PFSK-1 (cell line): ENCODE results near the gene CCNG1.

Source experiments
- FOXP2 ChIP-seq: optimal IDR thresholded peaks from 2 replicates; pipeline ENCODE3; 2011; ENCODE audit warnings: borderline replicate concordance, control low read depth, inconsistent platforms; ENCODE audit not compliant: insufficient read depth; ENCODE audit errors: extremely low read length, extremely low read depth
- POLR2AphosphoS5 ChIP-seq: IDR thresholded peaks from 2 replicates; pipeline ENCODE4 v1.6.1; 2012; ENCODE audit warnings: low read depth, mild to moderate bottlenecking, control low read depth, low read length, moderate library complexity
- REST ChIP-seq, 2 experiments: IDR thresholded peaks; 2 replicates each; pipeline versions ENCODE4 v1.6.1 to v1.8.0; 2011 to 2012; ENCODE audit warnings: low read depth in 2 of 2, low read length in 2 of 2, control low read depth in 1 of 2, inconsistent platforms in 1 of 2, mild to moderate bottlenecking in 1 of 2, moderate library complexity in 1 of 2; ENCODE audit not compliant: insufficient read depth in 1 of 2
- SIN3A ChIP-seq: IDR thresholded peaks from 2 replicates; pipeline ENCODE4 v1.6.1; 2012; ENCODE audit warnings: mild to moderate bottlenecking, low read length, moderate library complexity, borderline replicate concordance; ENCODE audit not compliant: insufficient read depth
- TAF1 ChIP-seq: IDR thresholded peaks from 2 replicates; pipeline ENCODE4 v1.6.1; 2012; ENCODE audit warnings: low read length, control low read depth, borderline replicate concordance; ENCODE audit not compliant: insufficient read depth

DNA sequence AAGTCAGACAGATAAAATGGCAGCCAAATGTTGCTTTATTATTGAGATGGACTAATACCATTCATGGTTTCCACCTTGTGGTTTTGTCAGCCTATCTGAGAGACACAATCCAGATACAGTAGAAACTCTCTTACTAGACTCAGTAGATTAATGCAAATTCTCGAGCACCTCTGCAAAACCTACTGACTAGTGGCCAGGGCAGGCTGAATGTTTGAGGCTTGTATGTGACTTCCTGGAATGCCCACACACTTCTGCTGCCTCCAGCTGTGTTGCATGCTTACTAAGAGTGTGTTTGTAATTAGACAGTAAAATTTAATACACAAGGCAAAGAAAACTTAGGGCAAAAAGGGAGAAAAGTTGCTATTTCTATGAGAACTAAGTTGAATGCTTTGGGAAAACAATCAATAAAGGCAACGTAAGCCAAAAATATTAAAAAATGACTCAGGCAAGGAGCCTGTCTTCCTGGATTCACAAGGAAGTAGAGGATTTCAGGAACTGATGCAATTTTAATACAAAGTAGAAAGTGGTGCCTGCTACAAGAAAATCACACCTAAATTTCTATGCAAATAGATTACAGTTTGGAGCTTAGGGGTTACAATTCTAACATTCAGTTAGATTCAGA lies 30.2 kb upstream of the CCNG1 start:
- no peak for TF ChIP-seq POLR2AphosphoS5
- TF ChIP-seq SIN3A = no peak
- no peak for TF ChIP-seq REST (IDR thresholded peaks at IDR 0.05; ENCODE audit: insufficient read depth in 1 of 2, low read depth in 2 of 2, low read length in 2 of 2)
- no peak for TF ChIP-seq TAF1
- TF ChIP-seq FOXP2 = no peak
